Lower leg skin (tissue), 3 donors: ENCODE results near the gene TCF7L2.

Source experiments
- POLR2A ChIP-seq, 2 donors: fragments of 450-650 bp; IDR thresholded peaks; one replicate each; pipeline ENCODE4 v1.6.1; 2016 to 2017; ENCODE audit warnings: antibody characterized with exemption in 2 of 2, mild to moderate bottlenecking in 1 of 2, moderate library complexity in 1 of 2
- TF ChIP-seq, protein P1 (sequence below), 3 donors: fragments of 450-650 bp; IDR thresholded peaks; one replicate each; pipeline ENCODE4 v1.5.1; 2016; ENCODE audit warnings: antibody characterized with exemption in 3 of 3, mild to moderate bottlenecking in 3 of 3, moderate library complexity in 2 of 3

GRCh38 chr10:113021268-113022040 is 71.4 kb downstream of the TCF7L2 start:
- TF ChIP-seq, protein P1, sequence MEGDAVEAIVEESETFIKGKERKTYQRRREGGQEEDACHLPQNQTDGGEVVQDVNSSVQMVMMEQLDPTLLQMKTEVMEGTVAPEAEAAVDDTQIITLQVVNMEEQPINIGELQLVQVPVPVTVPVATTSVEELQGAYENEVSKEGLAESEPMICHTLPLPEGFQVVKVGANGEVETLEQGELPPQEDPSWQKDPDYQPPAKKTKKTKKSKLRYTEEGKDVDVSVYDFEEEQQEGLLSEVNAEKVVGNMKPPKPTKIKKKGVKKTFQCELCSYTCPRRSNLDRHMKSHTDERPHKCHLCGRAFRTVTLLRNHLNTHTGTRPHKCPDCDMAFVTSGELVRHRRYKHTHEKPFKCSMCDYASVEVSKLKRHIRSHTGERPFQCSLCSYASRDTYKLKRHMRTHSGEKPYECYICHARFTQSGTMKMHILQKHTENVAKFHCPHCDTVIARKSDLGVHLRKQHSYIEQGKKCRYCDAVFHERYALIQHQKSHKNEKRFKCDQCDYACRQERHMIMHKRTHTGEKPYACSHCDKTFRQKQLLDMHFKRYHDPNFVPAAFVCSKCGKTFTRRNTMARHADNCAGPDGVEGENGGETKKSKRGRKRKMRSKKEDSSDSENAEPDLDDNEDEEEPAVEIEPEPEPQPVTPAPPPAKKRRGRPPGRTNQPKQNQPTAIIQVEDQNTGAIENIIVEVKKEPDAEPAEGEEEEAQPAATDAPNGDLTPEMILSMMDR (IDR thresholded peaks at IDR 0.05) = no peak
- no peak for TF ChIP-seq POLR2A (IDR thresholded peaks at IDR 0.05)
